Measurements from ENCODE around the gene IQGAP3.

- TF ChIP-seq POLR2A (IDR thresholded peaks at IDR 0.05; ENCODE audit: low read depth, low read length): no peak
- no peak for TF ChIP-seq POLR2AphosphoS5 (IDR thresholded peaks at IDR 0.05; ENCODE audit: low read depth, low read length)
These were observed 79.7 kb downstream of the IQGAP3 start for GRCh38 chr1:156492591-156493080.

Data from GM12892 (cell line).